ENCODE measurements around the gene TOP3B.

Gene TOP3B

GRCh38 chr22:21982338-21982965 is at the start of gene TOP3B:
TSS of gene TOP3B (minus strand) at chr22:21982787. CDS start at chr22:21975709, 7,078 bp downstream.
- Histone ChIP-seq H2AFZ (ENCODE audit: low read length) (peak within 1 kb of the TSS; percentile 98), H3K4me1 (ENCODE audit: low read length) (no peaks in the 10 kb centered on the region), H3K27me3 (replicated peaks; ENCODE audit: insufficient read depth, low read length) (no peaks in the 10 kb centered on the region), H3K79me2 (ENCODE audit: low read length) (peaks cover 43% of the 10 kb centered on the region), H4K20me1 (ENCODE audit: insufficient read depth, low read length) (no peaks in the 10 kb centered on the region), H3K9me3 (replicated peaks; ENCODE audit: insufficient read depth, low read length) (no peaks in the 10 kb centered on the region), H3K4me3 (ENCODE audit: low read length) (peak within 1 kb of the TSS; percentile 97), H3K4me2 (ENCODE audit: low read depth, low read length) (peak within 1 kb of the TSS; percentile 92), H3K36me3 (replicated peaks; ENCODE audit: insufficient read depth, low read length) (no peaks in the 10 kb centered on the region), H3K9ac (ENCODE audit: low read length) (peak within 1 kb of the TSS; percentile 95), H3F3A (ENCODE audit: insufficient read depth, low read length) (no peaks in the 10 kb centered on the region), H3K27ac (ENCODE audit: low read length) (no peak within 1 kb of the TSS), H3K9me2 (replicated peaks; ENCODE audit: insufficient read depth, low read length) (no peaks in the 10 kb centered on the region)
- DNase-seq = peak; percentile 82
- TF ChIP-seq EZH2 (optimal IDR thresholded peaks at IDR 0.05; ENCODE audit: low read depth, low read length) (no peak), CTCF (IDR thresholded peaks at IDR 0.05; ENCODE audit: low read length) (no peak), EZH2phosphoT487 (IDR thresholded peaks at IDR 0.05; ENCODE audit: low read length) (no peak)

- Histone ChIP-seq H3F3A (ENCODE audit: insufficient read depth, low read length) (peaks cover 13% of the 10 kb centered on the region; the same call in 1 of the 2 replicates), H3K4me1 (ENCODE audit: low read length) (peaks cover 34% of the 10 kb centered on the region), H4K20me1 (ENCODE audit: insufficient read depth, low read length) (no peaks in the 10 kb centered on the region), H3K27ac (ENCODE audit: low read length) (peak overlapping the region; percentile 49; the same call in 1 of the 2 replicates), H3K4me2 (ENCODE audit: low read depth, low read length) (peak overlapping the region; percentile 49), H3K36me3 (replicated peaks; ENCODE audit: insufficient read depth, low read length) (no peaks in the 10 kb centered on the region), H3K9me3 (replicated peaks; ENCODE audit: insufficient read depth, low read length) (no peaks in the 10 kb centered on the region), H3K9me2 (replicated peaks; ENCODE audit: insufficient read depth, low read length) (no peaks in the 10 kb centered on the region), H3K27me3 (replicated peaks; ENCODE audit: insufficient read depth, low read length) (no peaks in the 10 kb centered on the region), H2AFZ (ENCODE audit: low read length) (peak overlapping the region; percentile 53), H3K79me2 (ENCODE audit: low read length) (no peaks in the 10 kb centered on the region), H3K9ac (ENCODE audit: low read length) (peak overlapping the region; percentile 21; the same call in 1 of the 2 replicates), H3K4me3 (ENCODE audit: low read length) (peak overlapping the region; percentile 9; the same call in 1 of the 2 replicates)
- TF ChIP-seq CTCF (IDR thresholded peaks at IDR 0.05; ENCODE audit: low read length) = no peak
- no peak for TF ChIP-seq EZH2 (optimal IDR thresholded peaks at IDR 0.05; ENCODE audit: low read depth, low read length)
- no peak for TF ChIP-seq EZH2phosphoT487 (IDR thresholded peaks at IDR 0.05; ENCODE audit: low read length)
- DNase-seq = peak; percentile 37
These were observed 48.8 kb upstream of the TOP3B start for GRCh38 chr22:22031183-22031945.

GRCh38 chr22:22030493-22031182 is 48.1 kb upstream of the TOP3B start:
- Histone ChIP-seq H3K4me1 (ENCODE audit: low read length) (peaks cover 34% of the 10 kb centered on the region), H3F3A (ENCODE audit: insufficient read depth, low read length) (peaks cover 13% of the 10 kb centered on the region; the same call in 1 of the 2 replicates), H3K36me3 (replicated peaks; ENCODE audit: insufficient read depth, low read length) (no peaks in the 10 kb centered on the region), H3K9me2 (replicated peaks; ENCODE audit: insufficient read depth, low read length) (no peaks in the 10 kb centered on the region), H3K4me3 (ENCODE audit: low read length) (peak overlapping the region; percentile 9; the same call in 1 of the 2 replicates), H3K9me3 (replicated peaks; ENCODE audit: insufficient read depth, low read length) (no peaks in the 10 kb centered on the region), H3K4me2 (ENCODE audit: low read depth, low read length) (peak overlapping the region; percentile 49), H3K27ac (ENCODE audit: low read length) (peak overlapping the region; percentile 49; the same call in 1 of the 2 replicates), H3K79me2 (ENCODE audit: low read length) (no peaks in the 10 kb centered on the region), H4K20me1 (ENCODE audit: insufficient read depth, low read length) (no peaks in the 10 kb centered on the region), H3K9ac (ENCODE audit: low read length) (peak overlapping the region; percentile 21; the same call in 1 of the 2 replicates), H2AFZ (ENCODE audit: low read length) (peak overlapping the region; percentile 53), H3K27me3 (replicated peaks; ENCODE audit: insufficient read depth, low read length) (no peaks in the 10 kb centered on the region)
- peak; percentile 88 for DNase-seq
- TF ChIP-seq CTCF (IDR thresholded peaks at IDR 0.05; ENCODE audit: low read length) (peak; percentile 89), EZH2 (optimal IDR thresholded peaks at IDR 0.05; ENCODE audit: low read depth, low read length) (no peak)
